MCF 10A (cell line): ENCODE data around the gene KIF6. TPM values are rescaled to one million over a fixed set of nuclear protein-coding genes. Genes with fewer than 3 reads are reported as not detected.

Experiments
- BruUV-seq: library from RNA; stranded (reverse); fragments of 400-500 nt; replicated peaks from 2 replicates; lab custom pipeline; 2021; lab: Mats Ljungman, UMichigan
- CTCF ChIA-PET: fragments of 300-600 bp; sonication (Branson Sonifier 250); formaldehyde crosslinking; extraction: SDS; loops from one replicate; lab custom pipeline; 2021; ENCODE audit warnings: antibody characterized with exemption, inconsistent platforms; lab: Yijun Ruan, JAX
- POLR2A ChIA-PET: fragments of 300-600, 350-650 bp; sonication (Branson Sonifier 250); formaldehyde crosslinking; extraction: SDS; loops from one replicate; lab custom pipeline; 2020; ENCODE audit warnings: antibody characterized with exemption, inconsistent platforms; lab: Yijun Ruan, JAX
- DNase-seq: peaks from one replicate; pipeline ENCODE4 v3.0.0-alpha.2; 2018; ENCODE audit not compliant: unreplicated experiment
- H3K27ac Mint-ChIP-seq: one replicate; pipeline ENCODE4 v1.8.0; 2022; ENCODE audit warnings: mild to moderate bottlenecking, low read depth, mixed read lengths; ENCODE audit not compliant: unreplicated experiment
- H3K27me3 Mint-ChIP-seq: one replicate; pipeline ENCODE4 v1.8.0; 2022; ENCODE audit warnings: mixed read lengths; ENCODE audit not compliant: insufficient read depth, unreplicated experiment
- H3K36me3 Mint-ChIP-seq: one replicate; pipeline ENCODE4 v1.8.0; 2022; ENCODE audit warnings: mild to moderate bottlenecking, moderate library complexity, mixed read lengths; ENCODE audit not compliant: insufficient read depth, unreplicated experiment
- H3K4me1 Mint-ChIP-seq: one replicate; pipeline ENCODE4 v1.8.0; 2022; ENCODE audit warnings: mixed read lengths; ENCODE audit not compliant: insufficient read depth, unreplicated experiment
- H3K4me3 Mint-ChIP-seq: one replicate; pipeline ENCODE4 v1.8.0; 2022; ENCODE audit warnings: mild to moderate bottlenecking, moderate library complexity, mixed read lengths; ENCODE audit not compliant: unreplicated experiment
- H3K9me3 Mint-ChIP-seq: one replicate; pipeline ENCODE4 v1.8.0; 2022; ENCODE audit warnings: mixed read lengths; ENCODE audit not compliant: unreplicated experiment
- intact Hi-C: fragments of 100-400 bp; cut with micrococcal nuclease; formaldehyde crosslinking; loops from 2 replicates; pipeline ENCODE4 v1.14.1; 2022
- total RNA-seq: library from RNA; stranded (reverse); gene quantifications from 2 replicates; pipeline ENCODE4 v1.2.3, GENCODE V29; 2022
- TF ChIP-seq, protein P1 (sequence below): fragments of 200-600 bp; IDR thresholded peaks from one replicate; pipeline ENCODE4 v1.8.0; 2022; ENCODE audit warnings: antibody characterized with exemption, mild to moderate bottlenecking; ENCODE audit not compliant: unreplicated experiment

Gene KIF6
- total RNA-seq, 1 experiment from 2014 or later, result 0.91 TPM

DNA sequence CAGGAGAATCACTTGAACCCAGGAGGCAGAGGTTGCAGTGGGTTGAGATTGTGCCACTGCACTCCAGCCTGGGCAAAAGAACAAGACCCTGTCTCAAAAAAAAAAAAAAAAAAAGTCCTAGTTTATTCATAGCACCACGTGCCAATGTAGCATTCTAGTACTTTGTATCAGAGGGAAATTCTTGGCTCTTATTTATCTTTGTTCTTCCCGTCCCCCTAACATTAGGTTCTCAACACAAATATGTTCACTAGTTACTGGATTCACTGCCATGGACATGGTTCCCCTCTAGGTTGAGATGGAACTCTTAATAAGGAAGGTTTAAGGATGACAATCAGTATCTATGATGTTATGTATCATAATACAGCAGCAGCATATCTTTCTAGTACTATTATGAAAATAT lies 178.5 kb downstream of the KIF6 start:
- DNase-seq, result no peak
- POLR2A ChIA-PET, result interaction anchor here (0.8 kb wide), 1 partner anchor 13 kb away, joined by 3 read pairs; no protein-coding TSS in a partner anchor
- H3K36me3 Mint-ChIP-seq, result no peaks in the 10 kb centered on the region
- TF ChIP-seq, protein P1, sequence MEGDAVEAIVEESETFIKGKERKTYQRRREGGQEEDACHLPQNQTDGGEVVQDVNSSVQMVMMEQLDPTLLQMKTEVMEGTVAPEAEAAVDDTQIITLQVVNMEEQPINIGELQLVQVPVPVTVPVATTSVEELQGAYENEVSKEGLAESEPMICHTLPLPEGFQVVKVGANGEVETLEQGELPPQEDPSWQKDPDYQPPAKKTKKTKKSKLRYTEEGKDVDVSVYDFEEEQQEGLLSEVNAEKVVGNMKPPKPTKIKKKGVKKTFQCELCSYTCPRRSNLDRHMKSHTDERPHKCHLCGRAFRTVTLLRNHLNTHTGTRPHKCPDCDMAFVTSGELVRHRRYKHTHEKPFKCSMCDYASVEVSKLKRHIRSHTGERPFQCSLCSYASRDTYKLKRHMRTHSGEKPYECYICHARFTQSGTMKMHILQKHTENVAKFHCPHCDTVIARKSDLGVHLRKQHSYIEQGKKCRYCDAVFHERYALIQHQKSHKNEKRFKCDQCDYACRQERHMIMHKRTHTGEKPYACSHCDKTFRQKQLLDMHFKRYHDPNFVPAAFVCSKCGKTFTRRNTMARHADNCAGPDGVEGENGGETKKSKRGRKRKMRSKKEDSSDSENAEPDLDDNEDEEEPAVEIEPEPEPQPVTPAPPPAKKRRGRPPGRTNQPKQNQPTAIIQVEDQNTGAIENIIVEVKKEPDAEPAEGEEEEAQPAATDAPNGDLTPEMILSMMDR, result no peak
- H3K4me3 Mint-ChIP-seq, result no peak overlapping the region
- CTCF ChIA-PET, result no interaction called here
- no peak overlapping the region for H3K27ac Mint-ChIP-seq
- H3K27me3 Mint-ChIP-seq, result peaks cover 12% of the 10 kb centered on the region
- intact Hi-C loops, result no loop called here
- no peaks in the 10 kb centered on the region for H3K4me1 Mint-ChIP-seq
- H3K9me3 Mint-ChIP-seq, result no peaks in the 10 kb centered on the region
- no TSS peak for BruUV-seq

DNA sequence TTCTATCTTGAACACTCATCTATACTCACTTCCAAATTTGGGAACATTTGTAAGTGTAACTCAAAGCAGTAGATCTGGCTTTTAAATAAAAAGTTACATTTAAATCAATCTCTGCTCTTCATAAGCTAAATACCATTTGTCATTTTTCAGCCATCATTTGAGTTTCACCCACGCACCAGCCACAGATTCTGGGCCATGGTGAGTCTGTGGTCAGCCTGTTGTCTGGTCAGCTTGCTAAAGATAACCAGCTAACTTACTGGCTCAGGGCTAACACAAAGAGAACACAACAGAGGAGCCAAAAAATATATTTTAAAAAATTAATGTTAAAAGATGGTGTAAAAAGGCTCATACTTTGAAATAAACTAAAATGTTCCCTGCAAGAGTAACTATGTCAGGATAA lies 181.3 kb downstream of the KIF6 start:
- Mint-ChIP-seq H3K36me3 (no peaks in the 10 kb centered on the region), H3K27ac (no peak overlapping the region), H3K27me3 (peaks cover 12% of the 10 kb centered on the region), H3K4me3 (no peak overlapping the region), H3K4me1 (no peaks in the 10 kb centered on the region), H3K9me3 (no peaks in the 10 kb centered on the region)
- TF ChIP-seq, protein P1, result no peak
- POLR2A ChIA-PET, result interaction anchor here (0.5 kb wide), 1 partner anchor 123 kb away, joined by 3 read pairs; no protein-coding TSS in a partner anchor
- CTCF ChIA-PET, result no interaction called here
- BruUV-seq, result no TSS peak
- intact Hi-C loops, result no loop called here
- no peak for DNase-seq

DNA sequence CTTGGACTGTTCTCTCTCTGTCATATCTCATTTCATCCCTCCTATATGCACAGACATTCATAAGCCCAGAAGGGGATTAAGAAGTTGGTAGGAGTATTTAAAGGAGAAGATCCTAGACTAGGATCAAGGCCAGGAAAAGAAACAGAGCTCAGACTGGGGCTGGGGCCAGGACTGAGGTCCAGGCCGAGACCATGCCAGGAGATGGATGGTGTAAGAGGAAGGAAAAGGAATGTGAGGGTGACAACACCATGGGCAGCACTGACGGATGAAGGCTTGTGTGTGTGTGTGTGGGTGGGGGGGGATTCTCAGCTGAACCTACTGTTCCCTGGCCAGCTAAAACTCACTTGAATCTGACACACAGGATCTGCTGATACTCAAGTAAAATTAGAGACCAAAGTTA lies 182.1 kb downstream of the KIF6 start:
- ChIA-PET CTCF (no interaction called here), POLR2A (interaction anchor here (0.6 kb wide), 1 partner anchor 226 kb away, joined by 3 read pairs; no protein-coding TSS in a partner anchor)
- H3K9me3 Mint-ChIP-seq, result no peaks in the 10 kb centered on the region

DNA sequence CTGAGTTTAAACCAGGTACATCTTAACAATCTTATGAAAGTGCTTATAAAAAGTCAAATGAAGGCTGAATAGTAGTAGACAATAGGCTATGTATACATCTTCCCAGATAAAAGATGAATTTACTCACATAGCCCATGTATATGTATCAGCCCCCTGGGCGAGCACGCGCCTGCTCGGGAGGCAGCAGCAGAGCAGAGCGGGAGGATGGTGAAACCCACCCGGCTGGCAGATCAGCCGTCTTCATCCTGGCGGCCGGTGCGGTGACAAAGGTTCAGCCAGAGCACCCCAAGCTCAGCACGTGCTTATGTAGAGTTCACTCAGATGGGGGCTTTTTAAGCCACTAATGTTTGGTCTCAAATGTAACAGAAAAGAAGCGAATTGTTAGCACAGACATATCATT lies 184.8 kb downstream of the KIF6 start:
- H3K36me3 Mint-ChIP-seq, result no peaks in the 10 kb centered on the region
- no peaks in the 10 kb centered on the region for H3K27me3 Mint-ChIP-seq
- ChIA-PET POLR2A (interaction anchor here (1.4 kb wide), 1 partner anchor 26 kb away, joined by 3 read pairs; no protein-coding TSS in a partner anchor), CTCF (no interaction called here)
- H3K4me1 Mint-ChIP-seq, result no peaks in the 10 kb centered on the region
- intact Hi-C loops, result no loop called here
- H3K4me3 Mint-ChIP-seq, result no peak overlapping the region
- DNase-seq, result no peak
- BruUV-seq, result no TSS peak
- no peaks in the 10 kb centered on the region for H3K9me3 Mint-ChIP-seq
- TF ChIP-seq, protein P1, result no peak
- H3K27ac Mint-ChIP-seq, result no peak overlapping the region

More for the DNA sequence above, 182.1 kb downstream of the KIF6 start:
- H3K27me3 Mint-ChIP-seq, result peaks cover 12% of the 10 kb centered on the region
- BruUV-seq, result no TSS peak
- H3K27ac Mint-ChIP-seq, result no peak overlapping the region
- DNase-seq, result no peak
- H3K4me3 Mint-ChIP-seq, result no peak overlapping the region
- TF ChIP-seq, protein P1, result no peak
- no peaks in the 10 kb centered on the region for H3K4me1 Mint-ChIP-seq
- no peaks in the 10 kb centered on the region for H3K36me3 Mint-ChIP-seq
- intact Hi-C loops, result no loop called here
